Fibroblast of villous mesenchyme (primary cell): ENCODE results near the gene HOXA11. TPM values are rescaled to one million over a fixed set of nuclear protein-coding genes. Genes with fewer than 3 reads are reported as not detected.

ENCODE experiments used
- DNase-seq: peaks from one replicate; pipeline ENCODE4 v3.0.0-alpha.2; 2010; ENCODE audit warnings: low read depth
- H3K4me3 ChIP-seq: 2 replicates; pipeline ENCODE4 v1.5.1; 2011; ENCODE audit warnings: low read depth, mild to moderate bottlenecking, low read length
- CTCF ChIP-seq: IDR thresholded peaks from 2 replicates; pipeline ENCODE4 v1.5.1; 2012; ENCODE audit warnings: low read depth, mild to moderate bottlenecking, low read length; ENCODE audit not compliant: insufficient read depth
- total RNA-seq: library from RNA; depleted of rRNA; stranded (reverse); fragments of >200 nt; gene quantifications from 2 replicates; pipeline ENCODE4 v1.2.3, GENCODE V29; 2012

Gene HOXA11
- total RNA-seq, 1 donor, result 47.1 TPM

GRCh38 chr7:27143950-27144780 lies 40.9 kb downstream of the HOXA11 start:
- no peak for TF ChIP-seq CTCF
- peak; percentile 40 for DNase-seq
- H3K4me3 ChIP-seq, result peak overlapping the region; percentile 29

GRCh38 chr7:27143023-27143949 lies 41.7 kb downstream of the HOXA11 start, which contains the start of gene HOXA5:
Gene HOXA5 (minus strand): TSS chr7:27143681. CDS start chr7:27143607, 74 bp downstream.
- peak; percentile 96 for DNase-seq
- H3K4me3 ChIP-seq, result peak within 1 kb of the TSS; percentile 60
- peak; percentile 63 for TF ChIP-seq CTCF

GRCh38 chr7:27142580-27143022 lies 42.4 kb downstream of the HOXA11 start:
- peak overlapping the region; percentile 60 for H3K4me3 ChIP-seq

DNA sequence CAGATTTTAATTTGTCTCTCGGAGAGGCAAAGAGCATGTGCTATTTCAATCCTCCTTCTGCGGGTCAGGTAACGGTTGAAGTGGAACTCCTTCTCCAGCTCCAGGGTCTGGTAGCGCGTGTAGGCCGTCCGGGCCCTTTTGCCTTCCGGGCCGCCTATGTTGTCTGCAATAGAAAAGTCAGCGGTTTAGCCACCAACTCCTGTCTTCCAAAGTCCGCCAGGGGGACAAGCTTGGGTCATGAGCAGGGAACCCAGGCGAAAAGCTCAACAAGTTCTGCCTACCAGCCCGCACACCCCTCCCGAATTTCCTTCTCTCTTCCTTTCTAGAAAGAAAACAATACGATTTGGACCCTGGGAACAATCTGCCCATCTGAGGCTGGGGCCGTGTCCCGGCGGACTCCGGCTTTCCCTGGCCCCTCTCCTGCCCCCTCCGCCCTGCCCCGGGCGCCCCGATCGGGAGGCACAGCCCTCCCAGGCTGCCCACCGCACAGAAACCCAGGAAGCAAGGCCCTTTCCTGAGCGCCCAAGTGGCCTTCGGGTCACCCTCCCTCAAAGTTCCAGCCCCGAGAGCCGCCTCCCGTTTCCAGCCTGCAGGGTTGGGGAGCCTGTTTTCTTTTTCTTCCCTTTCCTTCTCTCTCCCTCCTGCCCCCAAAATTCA lies 43.0 kb downstream of the HOXA11 start:
- no peak for TF ChIP-seq CTCF
- peak overlapping the region; percentile 60 for H3K4me3 ChIP-seq

More at GRCh38 chr7:27142580-27143022, 42.4 kb downstream of the HOXA11 start:
- no peak for DNase-seq
- TF ChIP-seq CTCF, result no peak

GRCh38 chr7:27141137-27141922 lies 43.7 kb downstream of the HOXA11 start:
- no peak for TF ChIP-seq CTCF
- no peak for DNase-seq
- peak overlapping the region; percentile 60 for H3K4me3 ChIP-seq

More for the DNA sequence above, 43.0 kb downstream of the HOXA11 start:
- DNase-seq, result peak; percentile 43
